Urothelium cell line (cell line): Measurements from ENCODE around the gene FBRS.

ENCODE experiments used
- DNase-seq: peaks from one replicate; pipeline ENCODE4 v3.0.0; 2011; ENCODE audit warnings: low spot score, mixed read lengths
- FAIRE-seq: peaks from 2 replicates; lab custom pipeline; 2011; peaks lifted over from hg19 to GRCh38; lab: Jason Lieb, UNC

FBRS gene

DNA sequence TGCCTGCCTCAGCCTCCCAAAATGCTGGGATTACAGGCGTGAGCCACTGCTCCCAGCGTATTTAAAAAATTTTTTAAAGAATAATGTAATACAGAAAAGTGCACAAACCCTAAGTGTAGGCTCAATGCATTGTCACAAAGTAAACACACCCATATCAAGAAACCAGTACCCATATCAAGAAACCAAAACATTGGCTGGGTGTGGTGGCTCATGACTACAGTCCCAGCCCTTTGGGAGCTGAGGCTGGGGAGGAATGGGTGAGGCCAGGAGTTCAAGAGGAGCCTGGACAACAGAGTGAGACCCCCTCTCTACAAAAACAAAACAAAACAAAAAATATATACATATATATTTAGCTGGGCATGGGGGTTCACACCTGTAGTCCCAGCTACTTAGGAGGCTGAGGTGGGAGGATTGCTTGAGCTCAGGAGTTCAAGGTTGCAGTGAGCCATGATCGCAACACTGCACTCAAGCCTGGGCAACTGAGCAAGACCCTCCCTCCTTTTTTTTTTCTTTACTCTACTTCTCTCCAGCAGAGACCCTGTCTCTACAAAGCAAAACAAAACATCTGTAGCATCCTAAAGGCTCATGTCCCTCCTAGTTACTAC lies 16.8 kb upstream of the FBRS start:
- FAIRE-seq (no peak), DNase-seq (no peak)

DNA sequence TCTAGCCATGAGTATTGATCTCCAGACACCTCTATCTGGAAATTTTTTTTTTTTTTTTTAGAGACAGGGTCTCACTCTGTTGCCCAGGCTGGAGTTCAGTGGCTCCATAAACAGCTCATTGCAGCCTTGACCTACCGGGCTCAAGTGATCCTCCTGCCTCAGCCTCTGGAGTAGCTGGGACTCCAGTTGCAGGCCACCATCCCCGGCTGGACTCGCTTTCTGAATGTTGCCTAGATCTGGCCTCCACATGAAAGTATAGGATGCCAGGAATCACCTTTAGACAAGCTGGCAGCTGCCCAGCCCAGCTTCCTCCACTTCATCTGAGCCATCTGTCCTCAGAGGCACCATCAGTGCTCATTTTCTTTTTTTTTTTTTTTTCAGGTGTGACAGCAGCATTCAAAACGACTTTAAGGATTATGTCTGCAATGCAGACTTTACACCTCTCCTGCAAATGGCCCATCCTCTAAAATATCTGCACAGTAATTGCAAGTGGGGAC lies 13.8 kb upstream of the FBRS start:
- FAIRE-seq (no peak), DNase-seq (no peak)

DNA sequence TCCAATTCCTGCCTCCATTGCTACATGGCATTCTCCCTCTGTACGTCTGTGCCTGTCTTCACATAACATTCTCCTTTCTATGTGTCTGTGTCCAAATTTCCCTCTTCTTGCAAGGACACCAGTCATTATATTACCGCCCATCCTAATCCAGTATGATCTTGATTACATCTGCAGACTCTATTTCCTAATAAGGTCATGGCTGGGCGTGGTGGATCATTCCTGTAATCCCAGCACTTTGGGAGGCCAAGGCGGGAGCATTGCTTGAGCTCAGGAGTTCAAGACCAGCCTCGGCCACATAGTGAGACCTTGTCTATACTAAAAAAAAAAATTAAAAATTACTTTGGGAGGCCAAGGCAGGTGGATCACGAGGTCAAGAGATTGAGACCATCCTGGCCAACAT lies 12.5 kb upstream of the FBRS start:
- no peak for DNase-seq
- FAIRE-seq: no peak

DNA sequence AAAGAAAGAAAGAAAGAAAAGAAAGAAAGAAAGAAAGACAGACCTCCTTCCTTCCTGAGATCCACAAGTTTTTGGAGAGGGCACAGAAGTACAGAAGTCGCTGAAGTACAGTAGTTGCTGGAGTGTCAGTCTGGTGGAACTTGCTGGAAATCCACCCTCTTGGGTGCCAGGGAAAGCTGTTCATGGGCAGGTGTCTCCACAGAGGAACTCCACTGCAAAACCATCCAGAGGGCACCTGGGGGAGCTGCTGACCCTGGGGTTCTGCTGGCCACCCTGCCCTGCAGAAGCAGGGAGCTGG lies 11.0 kb upstream of the FBRS start:
- DNase-seq (no peak), FAIRE-seq (no peak)

DNA sequence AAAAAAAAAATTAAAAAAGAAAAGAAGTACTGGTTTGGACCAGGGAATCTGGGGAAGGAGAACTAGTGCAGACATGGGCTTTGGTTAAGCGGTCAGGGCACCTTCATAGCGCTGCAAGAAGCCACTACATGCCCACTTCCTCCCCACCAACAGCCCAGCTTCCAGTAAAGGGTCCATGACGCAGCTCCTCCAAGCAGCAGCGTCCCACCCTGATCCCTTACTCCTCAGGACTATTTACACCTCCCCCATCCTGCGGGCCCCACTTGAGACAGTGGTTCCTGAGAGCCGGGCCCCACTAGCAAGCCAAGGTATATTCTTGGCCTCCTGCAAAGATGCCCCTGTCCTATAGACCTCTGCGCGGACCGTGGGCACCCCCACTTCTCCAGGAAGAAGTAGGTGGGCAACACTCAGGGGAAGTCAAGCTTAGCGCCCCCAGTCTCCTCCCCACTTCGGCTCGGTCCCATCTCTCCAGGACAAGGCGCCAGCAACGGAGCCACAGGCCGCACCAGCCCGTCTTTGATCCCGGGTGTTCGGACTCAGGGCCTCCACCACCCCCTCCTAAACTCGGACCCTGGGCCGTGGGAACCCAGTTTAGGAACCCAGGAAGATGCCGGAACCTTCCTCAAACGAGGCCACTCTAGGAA lies 8.4 kb upstream of the FBRS start:
- FAIRE-seq (no peak), DNase-seq (no peak)

DNA sequence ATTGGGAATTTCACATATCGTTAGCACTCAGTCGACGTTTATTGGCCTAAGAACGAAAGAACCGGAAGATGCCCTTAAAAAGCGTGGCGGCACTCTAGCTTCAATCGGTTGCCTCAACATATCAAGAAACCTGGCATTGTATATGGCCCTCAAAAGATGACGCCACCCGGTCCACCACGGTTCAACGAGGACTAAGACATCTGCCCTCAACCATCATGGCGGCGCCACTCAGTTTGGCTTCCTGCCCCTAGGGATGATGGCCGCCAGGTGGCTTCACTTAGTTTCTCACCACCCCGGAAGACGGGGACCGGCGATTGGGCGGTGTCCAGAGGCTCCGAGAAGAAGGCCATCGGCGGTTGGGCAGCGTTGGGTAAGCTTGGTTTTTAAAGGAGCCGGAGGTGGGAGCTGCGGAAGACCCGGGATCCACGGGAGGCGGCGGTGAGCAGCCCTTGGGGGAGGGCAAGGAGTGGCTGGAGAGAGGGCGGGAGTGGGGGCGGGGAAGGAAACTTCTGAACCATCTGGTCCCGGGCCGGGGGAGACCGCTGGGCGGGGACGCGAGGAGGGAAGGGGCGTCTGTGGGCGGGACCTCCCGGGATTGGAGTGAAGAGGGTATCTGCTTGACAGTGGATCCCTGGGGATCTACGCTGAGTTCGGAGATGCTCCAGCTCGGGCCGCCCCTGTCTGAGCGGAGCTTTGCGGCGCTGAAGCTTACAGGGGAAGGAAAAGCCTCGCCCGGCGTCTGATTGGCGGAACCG lies 7.7 kb upstream of the FBRS start, which contains the start of gene PRR14:
TSS of gene PRR14 (plus strand) at position 592 of the 755 bp plus-strand sequence. CDS start 686 bp downstream, outside the sequence.
- FAIRE-seq (no peak), DNase-seq (peak; percentile 91)

DNA sequence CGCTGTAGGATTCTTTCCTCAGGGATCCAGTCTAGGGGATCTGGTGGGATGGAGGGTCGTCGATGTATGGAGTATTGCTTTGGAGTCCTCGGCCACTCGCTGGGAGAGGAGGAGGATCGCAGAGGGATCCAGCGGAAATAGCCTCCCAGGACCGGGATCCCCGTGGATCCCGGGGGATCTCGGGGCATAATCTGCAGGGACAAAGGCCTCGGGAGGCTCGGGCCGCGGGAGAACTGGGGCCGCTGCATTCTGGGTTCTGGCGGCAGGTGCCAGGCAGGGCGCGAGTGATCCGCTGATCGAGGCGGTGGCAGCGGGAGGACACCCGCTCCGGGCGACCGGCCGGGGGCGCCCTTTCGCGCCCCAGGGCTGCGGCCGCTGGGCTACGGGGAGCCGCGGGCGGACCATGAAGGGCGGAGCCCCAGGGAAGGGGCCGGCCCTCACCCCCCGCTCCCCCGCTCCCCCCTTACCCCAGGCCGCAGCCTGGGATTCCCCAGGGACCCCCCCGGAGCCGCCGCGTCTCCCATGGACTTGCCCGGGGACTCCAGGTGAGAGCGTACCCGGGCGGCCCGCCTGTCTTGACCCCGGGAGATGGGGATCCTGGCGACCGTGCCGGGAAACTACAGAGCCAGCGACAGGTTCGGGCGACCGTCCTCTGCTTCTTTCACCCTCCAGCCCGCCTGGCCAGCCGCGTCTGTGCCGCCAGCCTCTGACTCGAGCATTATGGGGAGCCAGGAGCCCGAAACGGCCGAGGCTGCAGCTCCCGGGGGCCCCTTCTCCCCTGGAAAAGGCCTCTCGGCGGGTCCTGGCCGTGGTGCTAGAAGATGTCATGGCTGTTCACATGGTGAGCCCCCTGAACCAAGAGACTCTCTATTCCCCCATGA lies 6.9 kb upstream of the FBRS start:
- FAIRE-seq: no peak

DNA sequence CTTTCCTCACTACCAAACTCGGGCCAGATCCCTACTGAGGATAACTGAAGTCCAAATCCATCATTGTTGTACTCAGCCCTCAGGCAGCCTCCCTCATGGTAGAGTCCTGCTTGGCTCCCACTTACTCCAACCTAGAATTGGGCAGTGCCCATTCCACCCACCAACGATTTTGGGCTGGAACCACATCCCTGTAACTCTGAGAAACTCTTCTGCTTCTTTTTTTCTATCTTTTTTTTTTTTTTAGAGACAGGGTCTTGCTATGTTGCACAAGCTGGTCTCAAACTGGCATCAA lies 6.3 kb upstream of the FBRS start:
- FAIRE-seq (no peak), DNase-seq (no peak)

More for the DNA sequence above, 6.9 kb upstream of the FBRS start:
- DNase-seq: peak; percentile 81

DNA sequence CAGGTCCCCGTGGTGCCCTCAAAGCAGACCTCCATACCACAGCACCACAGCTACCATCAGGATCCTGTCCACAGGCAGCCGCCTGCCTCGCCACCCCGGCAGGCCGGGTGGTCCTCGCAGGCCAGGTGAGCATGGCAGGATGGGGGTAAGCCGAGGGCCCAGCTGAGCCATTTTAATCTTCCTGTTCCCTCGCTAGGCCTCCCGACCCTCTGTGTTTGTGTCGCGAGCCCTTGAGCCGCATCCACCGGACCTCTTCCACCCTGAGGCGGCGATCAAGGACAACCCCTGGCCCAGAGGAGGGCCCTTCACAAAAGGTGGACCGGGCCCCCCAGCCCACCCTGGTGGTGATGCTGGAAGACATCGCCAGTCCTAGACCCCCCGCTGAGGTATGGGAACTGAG lies 5.5 kb upstream of the FBRS start:
- DNase-seq (no peak), FAIRE-seq (no peak)

DNA sequence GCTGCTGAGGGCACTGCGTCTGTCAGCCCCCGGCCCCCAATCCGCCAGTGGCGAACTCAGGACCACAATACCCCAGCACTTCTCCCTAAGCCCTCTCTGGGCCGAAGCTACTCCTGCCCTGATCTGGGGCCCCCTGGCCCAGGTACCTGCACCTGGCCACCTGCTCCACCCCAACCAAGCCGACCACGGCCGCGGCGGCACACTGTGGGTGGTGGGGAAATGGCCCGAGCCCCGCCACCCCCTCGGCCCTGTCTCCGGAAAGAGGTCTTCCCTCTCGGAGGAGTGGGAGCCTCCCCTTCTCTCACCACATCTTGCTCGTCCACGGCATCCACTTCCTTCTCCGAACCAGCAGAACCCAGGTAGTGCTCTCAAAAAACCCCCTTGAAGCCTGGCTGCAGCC lies 3.4 kb upstream of the FBRS start:
- FAIRE-seq (no peak), DNase-seq (no peak)

DNA sequence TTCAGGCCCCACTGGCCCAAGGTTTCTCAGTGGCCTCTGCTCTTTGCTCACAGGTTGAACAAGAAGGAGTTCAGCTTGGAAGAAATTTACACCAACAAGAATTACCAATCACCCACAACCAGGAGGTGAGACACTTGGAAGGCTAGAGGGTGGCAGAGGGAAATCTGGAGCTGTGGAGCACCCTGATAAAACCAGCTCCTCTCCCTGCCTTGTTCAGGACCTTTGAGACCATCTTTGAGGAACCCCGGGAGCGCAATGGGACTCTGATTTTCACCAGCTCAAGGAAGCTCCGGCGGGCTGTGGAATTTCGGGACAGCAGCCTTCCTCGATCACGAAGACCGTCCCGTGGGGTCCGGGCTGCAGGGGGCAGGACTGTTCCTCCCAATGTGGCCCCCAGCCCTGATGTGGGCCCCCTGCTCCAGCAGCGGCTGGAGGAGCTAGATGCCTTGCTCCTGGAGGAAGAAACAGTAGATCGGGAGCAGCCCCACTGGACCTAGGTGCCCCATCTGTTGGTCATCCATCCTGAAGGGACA lies 2.4 kb upstream of the FBRS start:
- DNase-seq (no peak), FAIRE-seq (no peak)

DNA sequence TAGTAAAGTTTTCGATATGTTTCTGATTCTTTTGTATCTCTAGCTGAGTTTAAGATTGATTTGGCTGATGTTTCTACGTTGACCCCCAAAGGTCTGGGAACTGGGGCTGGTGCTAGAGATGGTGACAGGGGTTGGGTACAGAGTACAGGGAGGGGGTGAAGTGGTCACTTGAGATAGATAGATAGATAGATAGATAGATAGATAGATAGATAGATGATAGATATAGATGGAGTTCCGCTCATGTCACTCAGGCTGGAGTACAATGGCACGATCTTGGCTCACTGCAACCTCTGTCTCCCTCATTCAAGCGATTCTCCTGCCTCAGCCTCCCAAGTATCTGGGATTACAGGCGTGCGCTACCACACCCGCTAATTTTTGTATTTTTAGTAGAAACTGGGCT lies 1.8 kb upstream of the FBRS start:
- FAIRE-seq (no peak), DNase-seq (no peak)

DNA sequence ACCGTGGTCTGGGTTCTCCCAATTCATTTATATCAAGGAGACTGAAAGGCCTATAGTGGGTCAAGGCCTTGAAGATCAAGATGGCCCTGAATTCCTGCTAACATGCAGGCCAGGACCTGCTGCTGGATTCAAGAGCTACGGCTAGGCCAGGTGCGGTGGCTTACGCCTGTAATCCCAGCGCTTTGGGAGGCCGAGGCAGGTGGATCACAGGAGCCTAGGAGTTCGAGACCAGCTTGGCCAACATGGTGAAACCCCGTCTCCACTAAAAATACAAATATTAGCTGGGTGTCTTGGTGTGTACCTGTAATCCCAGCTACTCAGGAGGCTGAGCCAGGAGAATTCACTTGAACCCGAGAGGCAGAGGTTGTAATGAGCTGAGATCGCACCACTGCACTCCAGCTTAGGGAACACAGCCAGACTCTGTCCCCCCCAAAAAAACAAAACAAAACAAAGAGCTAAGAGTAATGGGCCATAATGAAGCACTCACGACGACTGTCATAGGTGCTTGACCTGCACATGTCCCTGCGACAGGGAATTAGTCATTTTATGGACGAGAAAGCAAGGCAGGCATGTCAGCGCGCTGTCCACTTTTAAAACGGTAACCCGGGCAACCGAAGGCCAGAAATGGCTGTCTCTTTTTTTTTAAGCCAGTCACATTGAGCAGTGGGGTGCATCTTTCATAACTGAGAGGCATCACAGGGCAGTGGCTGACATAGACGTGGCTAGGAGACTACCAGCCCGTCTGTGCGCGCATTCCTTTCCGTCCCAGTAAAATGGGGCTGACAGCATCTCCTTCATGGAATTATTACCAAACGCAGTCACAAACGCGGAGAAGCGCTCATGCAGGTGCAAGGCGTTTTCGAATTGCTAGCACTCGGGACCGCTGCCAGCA lies 1.0 kb upstream of the FBRS start:
- no peak for FAIRE-seq

DNA sequence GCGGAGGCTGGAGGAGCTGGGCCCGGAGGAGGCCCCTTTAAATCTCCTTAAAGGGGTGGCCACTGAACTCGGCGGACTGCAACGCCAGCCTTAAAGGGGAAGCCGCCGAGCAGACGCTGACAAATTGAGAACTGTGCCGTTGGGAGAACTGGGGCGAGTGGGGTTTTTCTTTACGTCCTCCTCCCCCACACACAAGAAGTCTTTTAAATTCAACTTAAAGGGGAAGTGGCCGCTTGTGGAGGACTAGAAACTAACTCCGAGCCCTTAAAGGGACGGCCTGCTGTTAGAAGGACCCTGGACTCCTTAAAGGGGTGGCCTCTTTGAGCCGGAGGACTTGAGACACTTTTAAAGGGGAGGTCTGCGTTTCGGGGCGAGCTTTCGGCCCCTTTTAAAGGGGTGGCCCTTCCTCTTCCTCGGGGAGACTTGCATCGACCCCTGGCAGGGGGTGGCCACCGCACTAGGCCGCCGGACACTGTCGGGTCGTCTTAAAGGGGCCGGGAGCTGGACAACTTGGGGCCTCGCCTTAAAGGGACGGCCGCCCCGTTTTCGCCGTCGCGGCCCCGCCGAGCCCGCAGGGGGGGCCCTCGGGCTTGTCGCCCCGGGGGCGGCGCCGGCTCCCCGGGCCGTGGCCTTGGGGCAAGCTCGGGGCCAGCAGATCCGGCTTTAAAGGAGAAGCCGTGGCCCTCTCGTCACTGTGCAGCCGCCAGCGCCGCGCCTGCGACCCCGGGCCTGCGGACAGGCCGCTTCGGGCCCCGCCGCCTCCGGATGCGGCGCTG lies 688 bp downstream of the FBRS start:
- FAIRE-seq (no peak), DNase-seq (peak; percentile 83)

More for the DNA sequence above, 1.0 kb upstream of the FBRS start:
- no peak for DNase-seq

DNA sequence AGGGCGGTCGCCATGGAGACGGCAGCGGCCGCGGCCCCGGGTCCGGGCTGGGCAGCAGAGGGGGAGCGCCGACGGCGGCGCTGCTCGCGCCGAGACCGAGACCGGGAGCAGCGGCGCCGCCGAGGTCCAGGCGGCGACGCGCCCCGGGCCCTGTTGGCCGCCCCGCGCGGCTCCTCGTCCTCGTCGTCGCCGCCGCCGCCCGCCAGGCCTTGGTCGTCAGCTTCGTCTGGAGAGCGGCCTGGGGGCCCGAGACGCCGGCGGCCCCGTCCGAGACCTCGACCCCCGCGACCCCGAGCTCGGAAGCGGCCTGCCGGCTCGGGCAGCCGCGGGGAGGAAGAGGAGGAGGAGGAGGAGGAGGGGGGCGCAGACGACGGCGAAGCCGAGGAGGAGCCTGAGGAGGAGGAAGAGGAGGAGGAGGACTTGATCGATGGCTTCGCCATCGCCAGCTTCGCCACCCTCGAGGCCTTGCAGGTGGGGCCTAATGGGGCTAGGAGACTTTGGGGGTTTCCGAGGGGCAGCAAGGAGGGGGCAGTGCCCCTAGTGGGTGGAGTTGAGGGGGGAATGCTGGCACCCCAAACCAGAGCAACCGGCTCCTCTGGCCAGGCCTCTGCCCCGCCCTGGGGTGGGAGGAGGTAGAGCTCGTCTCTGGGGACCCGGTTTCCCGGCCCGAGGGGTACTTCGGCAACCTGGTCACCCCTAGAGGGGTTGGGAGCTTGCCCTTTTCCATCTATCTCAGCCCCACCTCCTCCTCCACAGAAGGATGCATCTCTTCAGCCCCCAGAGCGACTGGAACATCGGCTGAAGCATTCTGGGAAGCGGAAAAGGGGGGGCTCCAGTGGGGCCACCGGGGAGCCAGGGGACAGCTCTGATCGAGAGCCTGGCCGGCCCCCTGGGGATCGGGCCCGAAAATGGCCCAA lies 1.5 kb downstream of the FBRS start:
- FAIRE-seq (no peak), DNase-seq (peak; percentile 15)

DNA sequence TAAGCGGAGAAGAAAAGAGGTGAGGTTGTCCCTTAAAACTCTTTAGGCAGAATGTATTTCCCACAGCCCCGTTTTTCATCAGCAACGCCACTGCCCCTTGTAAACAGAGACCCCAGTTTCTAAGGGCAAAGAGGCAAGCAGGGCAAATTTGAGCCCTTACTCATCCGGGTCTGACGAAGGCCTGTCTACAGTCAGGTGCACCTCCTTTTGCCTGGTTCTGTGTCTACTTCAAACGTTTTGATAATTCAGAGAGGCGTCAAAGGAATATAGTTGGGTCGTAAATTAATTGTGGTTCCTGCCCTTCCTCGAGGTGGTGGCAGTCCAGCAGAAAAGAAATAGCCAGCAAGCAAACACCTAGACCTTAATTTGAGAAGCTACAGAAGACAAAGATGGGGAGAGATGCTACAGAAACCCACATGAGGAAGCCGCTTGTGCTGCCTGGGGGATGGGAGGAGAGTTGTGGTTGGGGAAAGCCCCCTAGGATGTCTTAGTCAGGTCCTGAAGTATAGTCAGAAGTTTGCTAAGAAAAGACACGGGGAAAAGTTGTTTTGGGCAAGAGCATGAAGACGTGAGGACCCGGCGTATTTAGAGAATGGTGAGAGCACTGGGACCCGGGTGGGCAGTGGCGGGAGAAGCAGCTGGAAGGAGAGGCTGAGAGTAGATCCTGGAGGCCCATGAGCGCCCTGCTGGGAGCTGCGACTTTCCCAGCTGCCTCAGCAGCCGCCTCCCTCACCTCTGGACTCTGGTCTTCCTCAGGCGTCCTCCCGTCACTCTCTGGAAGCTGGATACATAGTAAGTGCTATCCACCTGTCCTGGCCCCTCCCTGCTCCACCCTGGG lies 2.4 kb downstream of the FBRS start:
- FAIRE-seq (no peak), DNase-seq (no peak)

DNA sequence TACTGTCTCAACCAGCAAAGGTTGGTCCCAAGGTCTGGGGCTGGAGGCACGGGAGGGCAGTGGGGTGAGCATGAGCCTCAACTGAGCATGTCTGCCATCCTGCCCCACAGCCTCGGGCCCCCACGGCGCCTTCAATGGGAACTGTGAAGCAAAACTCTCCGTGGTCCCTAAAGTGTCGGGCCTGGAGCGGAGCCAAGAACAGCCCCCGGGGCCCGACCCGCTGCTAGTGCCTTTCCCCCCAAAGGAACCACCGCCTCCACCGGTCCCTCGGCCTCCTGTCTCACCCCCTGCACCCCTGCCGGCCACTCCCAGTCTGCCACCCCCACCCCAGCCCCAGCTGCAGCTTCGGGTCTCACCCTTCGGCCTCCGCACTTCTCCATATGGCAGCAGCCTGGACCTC lies 4.2 kb downstream of the FBRS start:
- FAIRE-seq: no peak
- no peak for DNase-seq
